ENCODE data around the gene TGFBR3.

Gene TGFBR3

DNA sequence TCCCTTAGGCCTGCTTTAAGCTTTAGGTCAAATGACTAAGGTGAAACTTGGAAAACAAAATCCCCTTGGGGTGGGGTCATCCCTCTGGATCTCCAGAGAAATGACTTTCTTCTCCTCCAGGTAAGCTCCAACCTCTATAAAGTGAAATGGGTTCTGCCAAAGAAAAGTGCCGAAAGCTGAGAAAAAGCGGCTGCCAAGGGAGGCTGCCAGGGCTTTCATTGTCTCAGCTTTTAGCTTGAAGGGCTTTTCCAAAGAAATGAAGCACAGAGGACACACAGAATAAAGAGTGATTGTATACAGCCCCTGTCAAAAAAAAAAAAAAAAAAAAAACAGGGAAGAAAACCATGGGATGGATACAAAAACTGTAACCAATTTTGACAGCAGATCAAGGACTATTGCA is 126.9 kb downstream of the TGFBR3 start:
- Histone ChIP-seq H3K4me2 (ENCODE audit: low read length) (no peak overlapping the region), H3K4me3 (ENCODE audit: low read depth, low read length, poor library complexity, severe bottlenecking) (no peak overlapping the region), H3K27me3 (ENCODE audit: insufficient read depth, low read length) (peaks cover 3% of the 10 kb centered on the region; the same call in 1 of the 2 replicates), H3K4me1 (ENCODE audit: insufficient read depth, low read length, severe bottlenecking) (no peaks in the 10 kb centered on the region), H3K9me3 (ENCODE audit: low read length) (no peaks in the 10 kb centered on the region), H3K27ac (ENCODE audit: low read depth, low read length, poor library complexity, severe bottlenecking) (no peak overlapping the region), H3K79me2 (ENCODE audit: insufficient read depth, low read length) (no peaks in the 10 kb centered on the region), H3F3A (ENCODE audit: insufficient read depth, low read length) (no peaks in the 10 kb centered on the region), H3K36me3 (ENCODE audit: insufficient read depth, low read length) (no peaks in the 10 kb centered on the region), H3K9me2 (ENCODE audit: low read depth, low read length) (no peaks in the 10 kb centered on the region), H4K20me1 (ENCODE audit: insufficient read depth, low read length) (no peaks in the 10 kb centered on the region), H3K9ac (ENCODE audit: low read length) (no peak overlapping the region), H2AFZ (ENCODE audit: low read length) (no peak overlapping the region)
- TF ChIP-seq, protein P1, sequence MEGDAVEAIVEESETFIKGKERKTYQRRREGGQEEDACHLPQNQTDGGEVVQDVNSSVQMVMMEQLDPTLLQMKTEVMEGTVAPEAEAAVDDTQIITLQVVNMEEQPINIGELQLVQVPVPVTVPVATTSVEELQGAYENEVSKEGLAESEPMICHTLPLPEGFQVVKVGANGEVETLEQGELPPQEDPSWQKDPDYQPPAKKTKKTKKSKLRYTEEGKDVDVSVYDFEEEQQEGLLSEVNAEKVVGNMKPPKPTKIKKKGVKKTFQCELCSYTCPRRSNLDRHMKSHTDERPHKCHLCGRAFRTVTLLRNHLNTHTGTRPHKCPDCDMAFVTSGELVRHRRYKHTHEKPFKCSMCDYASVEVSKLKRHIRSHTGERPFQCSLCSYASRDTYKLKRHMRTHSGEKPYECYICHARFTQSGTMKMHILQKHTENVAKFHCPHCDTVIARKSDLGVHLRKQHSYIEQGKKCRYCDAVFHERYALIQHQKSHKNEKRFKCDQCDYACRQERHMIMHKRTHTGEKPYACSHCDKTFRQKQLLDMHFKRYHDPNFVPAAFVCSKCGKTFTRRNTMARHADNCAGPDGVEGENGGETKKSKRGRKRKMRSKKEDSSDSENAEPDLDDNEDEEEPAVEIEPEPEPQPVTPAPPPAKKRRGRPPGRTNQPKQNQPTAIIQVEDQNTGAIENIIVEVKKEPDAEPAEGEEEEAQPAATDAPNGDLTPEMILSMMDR (IDR thresholded peaks at IDR 0.05; ENCODE audit: low read length) = no peak
- TF ChIP-seq EZH2 (IDR thresholded peaks at IDR 0.05; ENCODE audit: borderline replicate concordance, low read length) = no peak

DNA sequence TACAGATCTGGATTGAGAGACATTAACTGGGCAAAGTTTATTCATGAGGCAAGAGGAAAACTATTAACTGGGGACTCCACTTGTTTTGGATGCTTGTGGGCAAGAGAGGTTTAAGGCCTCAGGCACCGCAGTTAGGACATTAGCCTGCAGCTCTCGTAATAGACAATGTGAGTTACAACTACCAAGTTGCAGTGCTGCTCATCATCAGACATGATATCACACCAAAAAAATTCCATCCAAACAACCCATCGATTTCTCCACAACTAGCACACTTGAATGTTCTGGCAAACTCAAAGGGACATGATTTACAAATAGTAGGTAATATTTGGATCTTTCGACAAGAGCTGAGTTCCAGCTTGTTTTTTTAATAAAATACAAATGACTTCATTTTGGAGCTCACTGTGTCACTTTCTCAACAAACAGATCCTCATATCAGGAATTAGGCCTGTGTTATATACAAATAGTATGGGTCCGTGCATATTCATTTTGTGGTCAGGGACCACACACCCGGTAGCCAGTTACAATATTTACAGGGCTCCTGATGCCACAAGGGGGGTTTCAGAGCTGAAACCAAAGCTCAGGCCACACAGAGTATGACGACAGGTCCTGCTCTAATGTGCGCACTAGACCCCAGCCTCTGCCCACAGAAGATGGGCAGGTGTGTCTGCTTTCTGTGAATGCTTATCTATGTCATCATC is 128.0 kb downstream of the TGFBR3 start:
- no peaks in the 10 kb centered on the region for H3K79me2 ChIP-seq (ENCODE audit: insufficient read depth, low read length)
- no peak overlapping the region for H2AFZ ChIP-seq (ENCODE audit: low read length)

DNA sequence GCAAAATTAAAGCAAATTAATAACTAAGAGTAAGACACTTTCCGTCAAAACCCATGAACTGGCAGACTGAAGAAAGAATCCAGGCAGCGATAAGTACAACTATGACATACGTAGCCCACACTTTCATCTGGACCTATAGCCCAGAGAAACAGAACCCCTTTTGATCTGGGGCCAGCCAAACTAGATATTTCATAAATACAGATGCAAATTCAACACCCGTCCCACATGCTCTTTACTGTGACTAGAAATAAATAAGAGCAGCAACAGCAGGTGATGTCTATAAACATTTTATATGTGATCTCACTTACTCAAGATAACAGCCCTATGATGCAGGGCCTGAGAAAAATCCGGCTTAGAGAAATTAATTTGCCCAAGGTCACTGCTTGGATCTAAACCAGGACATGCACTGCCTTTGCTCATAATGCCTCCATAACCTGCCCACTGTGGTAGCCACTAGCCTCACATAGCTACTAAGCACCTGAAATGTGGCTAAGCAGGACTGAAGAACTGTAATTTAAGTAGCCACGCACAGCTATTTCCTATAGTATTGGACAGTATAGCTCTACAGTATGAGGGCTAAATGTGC is 130.2 kb downstream of the TGFBR3 start:
- no peaks in the 10 kb centered on the region for H3F3A ChIP-seq (ENCODE audit: insufficient read depth, low read length)
- H3K79me2 ChIP-seq (ENCODE audit: insufficient read depth, low read length) = no peaks in the 10 kb centered on the region
- H3K27me3 ChIP-seq (ENCODE audit: insufficient read depth, low read length) = no peaks in the 10 kb centered on the region
- no peak overlapping the region for H2AFZ ChIP-seq (ENCODE audit: low read length)
- no peaks in the 10 kb centered on the region for H4K20me1 ChIP-seq (ENCODE audit: insufficient read depth, low read length)
- H3K27ac ChIP-seq (ENCODE audit: low read depth, low read length, poor library complexity, severe bottlenecking) = no peak overlapping the region
- TF ChIP-seq, protein P1 (IDR thresholded peaks at IDR 0.05; ENCODE audit: low read length) = no peak
- no peak for TF ChIP-seq EZH2 (IDR thresholded peaks at IDR 0.05; ENCODE audit: borderline replicate concordance, low read length)
- no peaks in the 10 kb centered on the region for H3K36me3 ChIP-seq (ENCODE audit: insufficient read depth, low read length)
- no peaks in the 10 kb centered on the region for H3K9me2 ChIP-seq (ENCODE audit: low read depth, low read length)
- H3K4me2 ChIP-seq (ENCODE audit: low read length) = no peak overlapping the region
- H3K4me3 ChIP-seq (ENCODE audit: low read depth, low read length, poor library complexity, severe bottlenecking) = no peak overlapping the region
- H3K9me3 ChIP-seq (ENCODE audit: low read length) = no peaks in the 10 kb centered on the region
- H3K9ac ChIP-seq (ENCODE audit: low read length) = no peak overlapping the region
- no peaks in the 10 kb centered on the region for H3K4me1 ChIP-seq (ENCODE audit: insufficient read depth, low read length, severe bottlenecking)

More for the DNA sequence above, 128.0 kb downstream of the TGFBR3 start:
- H3K9me3 ChIP-seq (ENCODE audit: low read length) = no peaks in the 10 kb centered on the region
- H3K4me3 ChIP-seq (ENCODE audit: low read depth, low read length, poor library complexity, severe bottlenecking) = no peak overlapping the region
- H3K36me3 ChIP-seq (ENCODE audit: insufficient read depth, low read length) = no peaks in the 10 kb centered on the region
- no peaks in the 10 kb centered on the region for H3K9me2 ChIP-seq (ENCODE audit: low read depth, low read length)
- no peak overlapping the region for H3K9ac ChIP-seq (ENCODE audit: low read length)
- H3K27ac ChIP-seq (ENCODE audit: low read depth, low read length, poor library complexity, severe bottlenecking) = no peak overlapping the region
- TF ChIP-seq EZH2 (IDR thresholded peaks at IDR 0.05; ENCODE audit: borderline replicate concordance, low read length) = no peak
- TF ChIP-seq, protein P1 (IDR thresholded peaks at IDR 0.05; ENCODE audit: low read length) = no peak
- no peaks in the 10 kb centered on the region for H3F3A ChIP-seq (ENCODE audit: insufficient read depth, low read length)
- peaks cover 3% of the 10 kb centered on the region; the same call in 1 of the 2 replicates for H3K27me3 ChIP-seq (ENCODE audit: insufficient read depth, low read length)
- no peaks in the 10 kb centered on the region for H3K4me1 ChIP-seq (ENCODE audit: insufficient read depth, low read length, severe bottlenecking)
- H3K4me2 ChIP-seq (ENCODE audit: low read length) = no peak overlapping the region
- no peaks in the 10 kb centered on the region for H4K20me1 ChIP-seq (ENCODE audit: insufficient read depth, low read length)
